HEK293 (cell line): ENCODE measurements around the gene SYNC.

Experiments used
- GLI2 ChIP-seq: fragments of 450-650 bp; formaldehyde crosslinking; IDR thresholded peaks from 2 replicates; pipeline ENCODE4; 2017; ENCODE audit warnings: missing biosample characterization, missing genetic modification characterization, low read depth, borderline replicate concordance
- ZBTB17 ChIP-seq: fragments of 450-650 bp; formaldehyde crosslinking; IDR thresholded peaks from 2 replicates; pipeline ENCODE4 v1.5.1; 2016; ENCODE audit warnings: missing biosample characterization, missing genetic modification characterization
- ZNF24 ChIP-seq: fragments of 450-650 bp; formaldehyde crosslinking; IDR thresholded peaks from 2 replicates; pipeline ENCODE4 v1.5.1; 2016; ENCODE audit warnings: missing biosample characterization, missing genetic modification characterization
- ZNF350 ChIP-seq: fragments of 450-650 bp; formaldehyde crosslinking; IDR thresholded peaks from 2 replicates; pipeline ENCODE4 v1.5.0; 2017; ENCODE audit warnings: missing biosample characterization, mild to moderate bottlenecking, missing genetic modification characterization
- TF ChIP-seq, protein P1 (sequence below): fragments of 450-650 bp; formaldehyde crosslinking; IDR thresholded peaks from 2 replicates; pipeline ENCODE4 v1.5.1; 2016; ENCODE audit warnings: missing biosample characterization, missing genetic modification characterization
- TF ChIP-seq, protein P2 (sequence below): fragments of 450-650 bp; formaldehyde crosslinking; IDR thresholded peaks from 2 replicates; pipeline ENCODE4 v1.5.1; 2016; ENCODE audit warnings: missing biosample characterization, missing genetic modification characterization

DNA sequence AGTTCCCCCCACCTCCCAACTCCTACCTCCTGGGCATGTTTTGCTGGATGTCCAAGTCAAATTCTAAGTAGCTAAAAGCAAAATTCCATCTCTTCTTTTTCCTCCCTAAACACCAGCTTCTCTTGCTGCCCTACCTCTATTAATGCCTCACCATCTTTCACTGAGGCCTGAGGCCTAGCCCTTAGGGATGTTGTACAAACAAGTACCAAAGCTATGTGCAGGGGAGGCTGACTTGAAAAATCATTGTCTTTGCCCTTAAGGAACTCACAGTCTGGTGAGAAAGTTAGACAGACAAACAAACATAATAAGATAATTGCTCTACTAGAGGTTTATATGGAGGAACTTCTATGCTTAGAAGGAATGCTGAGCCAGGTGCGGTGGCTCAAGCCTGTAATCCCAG, 25.3 kb upstream of the SYNC start:
- TF ChIP-seq, protein P1, sequence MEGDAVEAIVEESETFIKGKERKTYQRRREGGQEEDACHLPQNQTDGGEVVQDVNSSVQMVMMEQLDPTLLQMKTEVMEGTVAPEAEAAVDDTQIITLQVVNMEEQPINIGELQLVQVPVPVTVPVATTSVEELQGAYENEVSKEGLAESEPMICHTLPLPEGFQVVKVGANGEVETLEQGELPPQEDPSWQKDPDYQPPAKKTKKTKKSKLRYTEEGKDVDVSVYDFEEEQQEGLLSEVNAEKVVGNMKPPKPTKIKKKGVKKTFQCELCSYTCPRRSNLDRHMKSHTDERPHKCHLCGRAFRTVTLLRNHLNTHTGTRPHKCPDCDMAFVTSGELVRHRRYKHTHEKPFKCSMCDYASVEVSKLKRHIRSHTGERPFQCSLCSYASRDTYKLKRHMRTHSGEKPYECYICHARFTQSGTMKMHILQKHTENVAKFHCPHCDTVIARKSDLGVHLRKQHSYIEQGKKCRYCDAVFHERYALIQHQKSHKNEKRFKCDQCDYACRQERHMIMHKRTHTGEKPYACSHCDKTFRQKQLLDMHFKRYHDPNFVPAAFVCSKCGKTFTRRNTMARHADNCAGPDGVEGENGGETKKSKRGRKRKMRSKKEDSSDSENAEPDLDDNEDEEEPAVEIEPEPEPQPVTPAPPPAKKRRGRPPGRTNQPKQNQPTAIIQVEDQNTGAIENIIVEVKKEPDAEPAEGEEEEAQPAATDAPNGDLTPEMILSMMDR: no peak
- TF ChIP-seq ZNF350 (tag by site-specific recombination) (no peak), ZBTB17 (tag by site-specific recombination) (no peak), GLI2 (tag by site-specific recombination) (no peak), ZNF24 (tag by site-specific recombination) (no peak)
- TF ChIP-seq, protein P2, sequence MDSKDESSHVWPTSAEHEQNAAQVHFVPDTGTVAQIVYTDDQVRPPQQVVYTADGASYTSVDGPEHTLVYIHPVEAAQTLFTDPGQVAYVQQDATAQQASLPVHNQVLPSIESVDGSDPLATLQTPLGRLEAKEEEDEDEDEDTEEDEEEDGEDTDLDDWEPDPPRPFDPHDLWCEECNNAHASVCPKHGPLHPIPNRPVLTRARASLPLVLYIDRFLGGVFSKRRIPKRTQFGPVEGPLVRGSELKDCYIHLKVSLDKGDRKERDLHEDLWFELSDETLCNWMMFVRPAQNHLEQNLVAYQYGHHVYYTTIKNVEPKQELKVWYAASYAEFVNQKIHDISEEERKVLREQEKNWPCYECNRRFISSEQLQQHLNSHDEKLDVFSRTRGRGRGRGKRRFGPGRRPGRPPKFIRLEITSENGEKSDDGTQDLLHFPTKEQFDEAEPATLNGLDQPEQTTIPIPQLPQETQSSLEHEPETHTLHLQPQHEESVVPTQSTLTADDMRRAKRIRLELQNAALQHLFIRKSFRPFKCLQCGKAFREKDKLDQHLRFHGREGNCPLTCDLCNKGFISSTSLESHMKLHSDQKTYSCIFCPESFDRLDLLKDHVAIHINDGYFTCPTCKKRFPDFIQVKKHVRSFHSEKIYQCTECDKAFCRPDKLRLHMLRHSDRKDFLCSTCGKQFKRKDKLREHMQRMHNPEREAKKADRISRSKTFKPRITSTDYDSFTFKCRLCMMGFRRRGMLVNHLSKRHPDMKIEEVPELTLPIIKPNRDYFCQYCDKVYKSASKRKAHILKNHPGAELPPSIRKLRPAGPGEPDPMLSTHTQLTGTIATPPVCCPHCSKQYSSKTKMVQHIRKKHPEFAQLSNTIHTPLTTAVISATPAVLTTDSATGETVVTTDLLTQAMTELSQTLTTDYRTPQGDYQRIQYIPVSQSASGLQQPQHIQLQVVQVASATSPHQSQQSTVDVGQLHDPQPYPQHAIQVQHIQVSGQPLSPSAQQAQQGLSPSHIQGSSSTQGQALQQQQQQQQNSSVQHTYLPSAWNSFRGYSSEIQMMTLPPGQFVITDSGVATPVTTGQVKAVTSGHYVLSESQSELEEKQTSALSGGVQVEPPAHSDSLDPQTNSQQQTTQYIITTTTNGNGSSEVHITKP (tag by site-specific recombination): no peak
